GM12801 (cell line): Measurements from ENCODE around the gene IKBKE.

ENCODE experiments used
- CTCF ChIP-seq: IDR thresholded peaks from one replicate; pipeline ENCODE4 v1.5.1; 2011; ENCODE audit warnings: control low read depth; ENCODE audit not compliant: insufficient read length; ENCODE audit errors: extremely low read depth

IKBKE gene

GRCh38 chr1:206469411-206469932 is 804 bp upstream of the IKBKE start:
- no peak for TF ChIP-seq CTCF

- TF ChIP-seq CTCF: no peak
Observed at GRCh38 chr1:206470692-206471414, 577 bp downstream of the IKBKE start.

GRCh38 chr1:206471415-206471801 is 1.1 kb downstream of the IKBKE start:
- no peak for TF ChIP-seq CTCF

GRCh38 chr1:206472024-206472423 is 1.7 kb downstream of the IKBKE start:
- no peak for TF ChIP-seq CTCF

GRCh38 chr1:206472454-206472853 is 2.2 kb downstream of the IKBKE start:
- no peak for TF ChIP-seq CTCF

GRCh38 chr1:206472886-206473285 is 2.6 kb downstream of the IKBKE start:
- no peak for TF ChIP-seq CTCF

GRCh38 chr1:206476058-206476457 is 5.8 kb downstream of the IKBKE start:
- no peak for TF ChIP-seq CTCF
